Endothelial cell of umbilical vein (primary cell): ENCODE data around the gene PNKD. TPM values are rescaled to one million over a fixed set of nuclear protein-coding genes. Genes with fewer than 3 reads are reported as not detected.

Source experiments
- BruUV-seq: library from RNA; stranded (reverse); fragments of 400-500 nt; replicated peaks from 2 replicates; lab custom pipeline; 2021; lab: Mats Ljungman, UMichigan
- CTCF ChIA-PET: fragments of 300-600, 350-600 bp; sonication (Branson Sonifier 250); formaldehyde crosslinking; loops from one replicate; lab custom pipeline; 2021; ENCODE audit warnings: antibody characterized with exemption, inconsistent platforms; lab: Charles Lee
- POLR2A ChIA-PET: fragments of 300-600, 350-600 bp; sonication (Branson Sonifier 250); formaldehyde crosslinking; loops from one replicate; lab custom pipeline; 2021; ENCODE audit warnings: antibody characterized with exemption, inconsistent platforms; lab: Charles Lee
- DNase-seq: peaks from one replicate; pipeline ENCODE4 v3.0.0-alpha.2; 2011; ENCODE audit warnings: low read depth, low spot score
- FAIRE-seq: peaks from 2 replicates; lab custom pipeline; 2011; peaks lifted over from hg19 to GRCh38; lab: Jason Lieb, UNC
- H2AFZ ChIP-seq: 2 replicates; pipeline ENCODE4 v1.6.0; 2012; ENCODE audit warnings: low read depth, low read length, control low read depth, inconsistent platforms
- H3K27ac ChIP-seq: 2 replicates; pipeline ENCODE4 v1.5.1; 2011; ENCODE audit warnings: low read depth, mild to moderate bottlenecking, control low read depth, low read length, moderate library complexity; ENCODE audit not compliant: insufficient read depth
- H3K27me3 ChIP-seq, 2 experiments: 2 replicates each; pipeline versions ENCODE4 v1.6.0 to v1.6.1; 2011; ENCODE audit warnings: low read length in 2 of 2, mixed read lengths in 1 of 2; ENCODE audit not compliant: control insufficient read depth in 2 of 2, insufficient read depth in 2 of 2
- H3K36me3 ChIP-seq, 2 experiments: 2 replicates in 1 of 2; 3 replicates in 1 of 2; pipeline ENCODE4 v1.5.1; 2011; ENCODE audit warnings: low read length in 2 of 2, mild to moderate bottlenecking in 1 of 2, moderate library complexity in 1 of 2; ENCODE audit not compliant: control insufficient read depth in 2 of 2, insufficient read depth in 2 of 2; ENCODE audit errors: extremely low read depth in 1 of 2
- H3K4me1 ChIP-seq: 3 replicates; pipeline ENCODE4 v1.5.1; 2011; ENCODE audit warnings: mild to moderate bottlenecking, low read length; ENCODE audit not compliant: control insufficient read depth, insufficient read depth; ENCODE audit errors: extremely low read depth
- H3K4me2 ChIP-seq: 2 replicates; pipeline ENCODE4 v1.6.1; 2011; ENCODE audit warnings: low read length, control low read depth, mixed read lengths; ENCODE audit not compliant: insufficient read depth
- H3K4me3 ChIP-seq, 3 experiments: fragments of 200-600 bp in 1 of 3; sonication (generic), shearing (Covaris generic) in 1 of 3; replicated peaks in 1 of 3; 2 replicates each; pipeline ENCODE4 v1.5.1; 2011 to 2016; ENCODE audit warnings: control low read depth in 3 of 3, low read length in 3 of 3, mild to moderate bottlenecking in 2 of 3, inconsistent platforms in 1 of 3, low read depth in 1 of 3, moderate library complexity in 1 of 3; ENCODE audit not compliant: insufficient read depth in 1 of 3
- H3K79me2 ChIP-seq: 2 replicates; pipeline ENCODE4 v1.6.0; 2012; ENCODE audit warnings: low read length, inconsistent platforms; ENCODE audit not compliant: control insufficient read depth, insufficient read depth
- H3K9ac ChIP-seq: replicated peaks from 2 replicates; pipeline ENCODE3; 2011; ENCODE audit warnings: low read length, control low read depth; ENCODE audit not compliant: insufficient read depth; ENCODE audit errors: extremely low read depth
- H3K9me1 ChIP-seq: replicated peaks from 3 replicates; pipeline ENCODE4 v1.6.0; 2011; ENCODE audit warnings: mild to moderate bottlenecking, low read length; ENCODE audit not compliant: control insufficient read depth, insufficient read depth; ENCODE audit errors: extremely low read depth
- H3K9me3 ChIP-seq: replicated peaks from 2 replicates; pipeline ENCODE4 v1.5.1; 2012; ENCODE audit warnings: low read length, inconsistent platforms; ENCODE audit not compliant: control insufficient read depth, insufficient read depth
- H4K20me1 ChIP-seq: replicated peaks from 2 replicates; pipeline ENCODE3; 2011; ENCODE audit warnings: mild to moderate bottlenecking, low read length; ENCODE audit not compliant: control insufficient read depth, insufficient read depth; ENCODE audit errors: extremely low read depth
- CTCF ChIP-seq, 2 donors: IDR thresholded peaks; 1 replicate in 1 of 2; 2 replicates in 1 of 2; pipeline ENCODE4 v1.5.1; 2011; ENCODE audit warnings: low read length in 2 of 2, mild to moderate bottlenecking in 2 of 2, moderate library complexity in 2 of 2, control low read depth in 1 of 2, inconsistent platforms in 1 of 2, low read depth in 1 of 2; ENCODE audit not compliant: insufficient read depth in 1 of 2; ENCODE audit errors: extremely low read depth in 1 of 2
- EZH2 ChIP-seq: IDR thresholded peaks from 2 replicates; pipeline ENCODE4 v1.6.1; 2012; ENCODE audit warnings: borderline replicate concordance, low read depth, mild to moderate bottlenecking, moderate library complexity, low read length, inconsistent platforms; ENCODE audit not compliant: severe bottlenecking
- FOS ChIP-seq: IDR thresholded peaks from 2 replicates; pipeline ENCODE4 v1.6.1; 2011; ENCODE audit warnings: mild to moderate bottlenecking, low read length, moderate library complexity, borderline replicate concordance; ENCODE audit not compliant: insufficient read depth
- GATA2 ChIP-seq: IDR thresholded peaks from 2 replicates; pipeline ENCODE4 v1.7.0; 2011; ENCODE audit warnings: low read depth, mild to moderate bottlenecking, moderate library complexity, mixed read lengths, low read length; ENCODE audit not compliant: insufficient read length, insufficient read depth
- JUN ChIP-seq: IDR thresholded peaks from 2 replicates; pipeline ENCODE4 v1.6.1; 2011; ENCODE audit warnings: borderline replicate concordance, low read depth; ENCODE audit not compliant: insufficient read length, insufficient read depth
- MAX ChIP-seq: IDR thresholded peaks from 2 replicates; pipeline ENCODE4 v1.6.1; 2011; ENCODE audit not compliant: insufficient read depth, insufficient read length
- MYC ChIP-seq: IDR thresholded peaks from one replicate; pipeline ENCODE4 v1.6.1; 2011; ENCODE audit warnings: mild to moderate bottlenecking, low read depth, low read length
- POLR2A ChIP-seq: IDR thresholded peaks from 2 replicates; pipeline ENCODE4 v1.6.1; 2012; ENCODE audit warnings: low read depth, mild to moderate bottlenecking, control low read depth, low read length
- POLR2AphosphoS5 ChIP-seq: IDR thresholded peaks from 2 replicates; pipeline ENCODE4 v1.6.1; 2012; ENCODE audit warnings: low read depth, mild to moderate bottlenecking, control low read depth, low read length, moderate library complexity; ENCODE audit not compliant: insufficient read depth
- dilution Hi-C: fragments of 300-500 bp; cut with MboI; formaldehyde crosslinking; loops from one replicate; pipeline ENCODE4 v1.15.0; 2019; ENCODE audit warnings: low sequenced_read_pairs; ENCODE audit not compliant: extremely low pct_ligation_motif_present
- intact Hi-C: fragments of 100-400 bp; cut with micrococcal nuclease; formaldehyde crosslinking; loops from one replicate; pipeline ENCODE4 v1.10.0; 2022
- polyA plus RNA-seq, 4 experiments: library from polyadenylated mRNA; depleted of rRNA in 3 of 4; stranded (reverse) in 3 of 4; unstranded in 1 of 4; fragments of >200 nt; gene quantifications; 2 replicates each; pipeline versions ENCODE4 v1.2.1 to v1.2.3, GENCODE V29; 2011 to 2012; ENCODE audit warnings: missing spikeins in 1 of 4
- total RNA-seq: library from RNA; stranded (reverse); gene quantifications from 2 replicates; pipeline ENCODE4 v1.2.3, GENCODE V29; 2021

Gene PNKD
- total and polyA plus RNA-seq, 2 donors (not counting 3 experiments of a cell fraction or from before 2014, with no cell fraction given) = 56.1 to 88.3 TPM

GRCh38 chr2:218383892-218384519, 113.7 kb downstream of the PNKD start:
- Histone ChIP-seq H3K27ac (no peak overlapping the region), H3K9ac (no peak overlapping the region), H3K4me1 (peaks cover 3% of the 10 kb centered on the region), H3K9me3 (no peaks in the 10 kb centered on the region), H4K20me1 (no peaks in the 10 kb centered on the region), H3K27me3 (peaks cover 0 to 7% of the 10 kb centered on the region in 2 experiments), H3K9me1 (no peaks in the 10 kb centered on the region), H3K4me2 (no peak overlapping the region), H3K79me2 (no peaks in the 10 kb centered on the region), H3K36me3 (no peaks in the 10 kb centered on the region), H2AFZ (no peak overlapping the region), H3K4me3 (no peak overlapping the region)
- intact Hi-C loops (no loop called here), dilution Hi-C loops (no loop called here)
- no peak for DNase-seq
- ChIA-PET CTCF (interaction anchor here (1.0 to 3.1 kb wide), 5 partner anchors 12 to 113 kb away, joined by 3 to 13 read pairs (median 5); partner anchors contain the start of gene CATIP), POLR2A (no interaction called here)
- no TSS peak for BruUV-seq
- TF ChIP-seq MAX = no peak
- TF ChIP-seq GATA2 = no peak
- no peak for TF ChIP-seq EZH2
- TF ChIP-seq POLR2A = no peak
- no peak for TF ChIP-seq POLR2AphosphoS5
- no peak for TF ChIP-seq MYC
- TF ChIP-seq FOS = no peak
- no peak for TF ChIP-seq JUN
- TF ChIP-seq CTCF (IDR thresholded peaks at IDR 0.05; ENCODE audit: extremely low read depth in 1 of 2, insufficient read depth in 1 of 2, low read depth in 1 of 2, low read length in 2 of 2) = no peak
- no peak for FAIRE-seq
